ENCODE results near the gene USP34. TPM values are rescaled to one million over a fixed set of nuclear protein-coding genes. Genes with fewer than 3 reads are reported as not detected.
A peak's percentile ranks its signal among the peaks of the same experiment; 100 is the strongest.

USP34 gene
- total and polyA plus RNA-seq, 4 donors, result 13.4 to 82.7 (median 51.1) TPM

DNA sequence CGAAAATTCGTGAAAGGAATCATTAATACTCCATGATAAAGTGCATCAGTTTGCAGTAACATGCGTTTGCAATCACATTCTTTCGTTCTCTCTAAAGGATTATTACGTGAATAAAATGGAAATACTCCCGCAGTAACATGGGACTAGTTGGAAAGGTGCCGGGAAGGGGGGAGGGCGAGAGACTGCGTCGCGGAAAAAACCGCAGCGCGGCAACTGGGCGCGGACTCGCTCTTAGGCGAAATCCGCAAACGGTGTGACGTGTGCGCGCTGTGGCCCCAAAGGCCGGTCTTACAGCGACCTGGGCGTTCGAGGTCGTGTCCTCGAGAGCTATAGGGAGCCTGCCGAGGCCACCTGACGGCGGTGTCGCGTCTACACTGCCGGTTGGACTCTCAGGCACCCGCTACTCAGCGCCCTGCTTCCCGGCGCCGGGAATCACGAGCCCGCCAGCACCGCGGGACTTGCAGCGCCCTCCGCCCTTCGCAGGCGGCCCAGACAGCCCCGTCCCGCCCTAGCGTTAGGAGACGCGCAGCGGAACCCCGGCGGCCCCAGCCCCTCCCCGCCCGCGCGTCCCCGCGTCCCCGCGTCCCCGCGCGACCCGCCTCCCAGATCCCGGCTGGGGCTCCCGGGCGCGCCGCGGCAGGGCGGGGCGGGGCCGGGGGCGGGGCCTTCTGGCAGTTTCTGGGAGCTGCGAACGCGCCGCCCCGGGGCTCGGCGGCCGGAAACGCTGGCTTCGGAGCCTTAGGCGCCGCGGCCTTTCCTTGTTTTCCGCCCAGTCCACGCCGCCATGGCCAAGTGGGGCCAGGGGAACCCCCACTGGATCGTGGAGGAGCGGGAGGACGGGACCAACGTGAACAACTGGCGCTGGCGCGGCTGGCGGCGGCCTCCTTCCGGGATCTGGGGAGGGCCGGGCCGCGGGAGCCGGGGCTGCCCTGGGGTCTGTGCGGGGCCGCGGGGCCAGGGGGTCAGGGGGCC lies 293.8 kb downstream of the USP34 start:
- peak overlapping the region; percentile 82 to 88 for H3K9ac ChIP-seq (ENCODE audit: low read depth in 1 of 2, low read length in 2 of 2)
- no peaks in the 10 kb centered on the region for H3K9me3 ChIP-seq (ENCODE audit: control insufficient read depth in 4 of 4, low read length in 3 of 4)
- peak overlapping the region; percentile 94 to 98 for H3K27ac ChIP-seq (ENCODE audit: low read depth in 1 of 2, low read length in 2 of 2)
- peak; percentile 96 for DNase-seq (ENCODE audit: low spot score)
- H3K36me3 ChIP-seq (ENCODE audit: control insufficient read depth in 4 of 4, insufficient read depth in 3 of 4, low read depth in 1 of 4, low read length in 3 of 4), result peaks cover 0 to 23% (median 10%) of the 10 kb centered on the region in 4 donors
- TF ChIP-seq NR2F2 (IDR thresholded peaks at IDR 0.05), result peak; percentile 15
- TF ChIP-seq, protein P1, sequence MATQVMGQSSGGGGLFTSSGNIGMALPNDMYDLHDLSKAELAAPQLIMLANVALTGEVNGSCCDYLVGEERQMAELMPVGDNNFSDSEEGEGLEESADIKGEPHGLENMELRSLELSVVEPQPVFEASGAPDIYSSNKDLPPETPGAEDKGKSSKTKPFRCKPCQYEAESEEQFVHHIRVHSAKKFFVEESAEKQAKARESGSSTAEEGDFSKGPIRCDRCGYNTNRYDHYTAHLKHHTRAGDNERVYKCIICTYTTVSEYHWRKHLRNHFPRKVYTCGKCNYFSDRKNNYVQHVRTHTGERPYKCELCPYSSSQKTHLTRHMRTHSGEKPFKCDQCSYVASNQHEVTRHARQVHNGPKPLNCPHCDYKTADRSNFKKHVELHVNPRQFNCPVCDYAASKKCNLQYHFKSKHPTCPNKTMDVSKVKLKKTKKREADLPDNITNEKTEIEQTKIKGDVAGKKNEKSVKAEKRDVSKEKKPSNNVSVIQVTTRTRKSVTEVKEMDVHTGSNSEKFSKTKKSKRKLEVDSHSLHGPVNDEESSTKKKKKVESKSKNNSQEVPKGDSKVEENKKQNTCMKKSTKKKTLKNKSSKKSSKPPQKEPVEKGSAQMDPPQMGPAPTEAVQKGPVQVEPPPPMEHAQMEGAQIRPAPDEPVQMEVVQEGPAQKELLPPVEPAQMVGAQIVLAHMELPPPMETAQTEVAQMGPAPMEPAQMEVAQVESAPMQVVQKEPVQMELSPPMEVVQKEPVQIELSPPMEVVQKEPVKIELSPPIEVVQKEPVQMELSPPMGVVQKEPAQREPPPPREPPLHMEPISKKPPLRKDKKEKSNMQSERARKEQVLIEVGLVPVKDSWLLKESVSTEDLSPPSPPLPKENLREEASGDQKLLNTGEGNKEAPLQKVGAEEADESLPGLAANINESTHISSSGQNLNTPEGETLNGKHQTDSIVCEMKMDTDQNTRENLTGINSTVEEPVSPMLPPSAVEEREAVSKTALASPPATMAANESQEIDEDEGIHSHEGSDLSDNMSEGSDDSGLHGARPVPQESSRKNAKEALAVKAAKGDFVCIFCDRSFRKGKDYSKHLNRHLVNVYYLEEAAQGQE (IDR thresholded peaks at IDR 0.05), result peak; percentile 84
- peak in 1 of 2 donors; percentile 42 for TF ChIP-seq HNF4A (conservative IDR thresholded peaks at IDR 0.05)
- peak; percentile 69 for TF ChIP-seq SP1 (IDR thresholded peaks at IDR 0.05)
- TF ChIP-seq, protein P2, sequence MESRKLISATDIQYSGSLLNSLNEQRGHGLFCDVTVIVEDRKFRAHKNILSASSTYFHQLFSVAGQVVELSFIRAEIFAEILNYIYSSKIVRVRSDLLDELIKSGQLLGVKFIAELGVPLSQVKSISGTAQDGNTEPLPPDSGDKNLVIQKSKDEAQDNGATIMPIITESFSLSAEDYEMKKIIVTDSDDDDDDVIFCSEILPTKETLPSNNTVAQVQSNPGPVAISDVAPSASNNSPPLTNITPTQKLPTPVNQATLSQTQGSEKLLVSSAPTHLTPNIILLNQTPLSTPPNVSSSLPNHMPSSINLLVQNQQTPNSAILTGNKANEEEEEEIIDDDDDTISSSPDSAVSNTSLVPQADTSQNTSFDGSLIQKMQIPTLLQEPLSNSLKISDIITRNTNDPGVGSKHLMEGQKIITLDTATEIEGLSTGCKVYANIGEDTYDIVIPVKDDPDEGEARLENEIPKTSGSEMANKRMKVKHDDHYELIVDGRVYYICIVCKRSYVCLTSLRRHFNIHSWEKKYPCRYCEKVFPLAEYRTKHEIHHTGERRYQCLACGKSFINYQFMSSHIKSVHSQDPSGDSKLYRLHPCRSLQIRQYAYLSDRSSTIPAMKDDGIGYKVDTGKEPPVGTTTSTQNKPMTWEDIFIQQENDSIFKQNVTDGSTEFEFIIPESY (IDR thresholded peaks at IDR 0.05), result peak; percentile 95
- no peak for TF ChIP-seq JUND (IDR thresholded peaks at IDR 0.05)
- TF ChIP-seq RAD21 (IDR thresholded peaks at IDR 0.05), result peak in 1 of 2 donors; percentile 41
- no peak for TF ChIP-seq HNF4G (IDR thresholded peaks at IDR 0.05)
- no peak for TF ChIP-seq FOXA2 (IDR thresholded peaks at IDR 0.05)
- TF ChIP-seq RXRA (IDR thresholded peaks at IDR 0.05), result peak; percentile 70 to 89
- no peak for TF ChIP-seq GABPA (IDR thresholded peaks at IDR 0.05 in 1 of 2, conservative IDR thresholded peaks at IDR 0.05 in 1 of 2)
- TF ChIP-seq TAF1 (conservative IDR thresholded peaks at IDR 0.05), result peak; percentile 71
- TF ChIP-seq, protein P3, sequence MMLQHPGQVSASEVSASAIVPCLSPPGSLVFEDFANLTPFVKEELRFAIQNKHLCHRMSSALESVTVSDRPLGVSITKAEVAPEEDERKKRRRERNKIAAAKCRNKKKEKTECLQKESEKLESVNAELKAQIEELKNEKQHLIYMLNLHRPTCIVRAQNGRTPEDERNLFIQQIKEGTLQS (IDR thresholded peaks at IDR 0.05), result no peak
- TF ChIP-seq YY1 (IDR thresholded peaks at IDR 0.05), result peak; percentile 74
- TF ChIP-seq, protein P4, sequence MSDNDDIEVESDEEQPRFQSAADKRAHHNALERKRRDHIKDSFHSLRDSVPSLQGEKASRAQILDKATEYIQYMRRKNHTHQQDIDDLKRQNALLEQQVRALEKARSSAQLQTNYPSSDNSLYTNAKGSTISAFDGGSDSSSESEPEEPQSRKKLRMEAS (IDR thresholded peaks at IDR 0.05), result peak; percentile 38
- TF ChIP-seq, protein P5, sequence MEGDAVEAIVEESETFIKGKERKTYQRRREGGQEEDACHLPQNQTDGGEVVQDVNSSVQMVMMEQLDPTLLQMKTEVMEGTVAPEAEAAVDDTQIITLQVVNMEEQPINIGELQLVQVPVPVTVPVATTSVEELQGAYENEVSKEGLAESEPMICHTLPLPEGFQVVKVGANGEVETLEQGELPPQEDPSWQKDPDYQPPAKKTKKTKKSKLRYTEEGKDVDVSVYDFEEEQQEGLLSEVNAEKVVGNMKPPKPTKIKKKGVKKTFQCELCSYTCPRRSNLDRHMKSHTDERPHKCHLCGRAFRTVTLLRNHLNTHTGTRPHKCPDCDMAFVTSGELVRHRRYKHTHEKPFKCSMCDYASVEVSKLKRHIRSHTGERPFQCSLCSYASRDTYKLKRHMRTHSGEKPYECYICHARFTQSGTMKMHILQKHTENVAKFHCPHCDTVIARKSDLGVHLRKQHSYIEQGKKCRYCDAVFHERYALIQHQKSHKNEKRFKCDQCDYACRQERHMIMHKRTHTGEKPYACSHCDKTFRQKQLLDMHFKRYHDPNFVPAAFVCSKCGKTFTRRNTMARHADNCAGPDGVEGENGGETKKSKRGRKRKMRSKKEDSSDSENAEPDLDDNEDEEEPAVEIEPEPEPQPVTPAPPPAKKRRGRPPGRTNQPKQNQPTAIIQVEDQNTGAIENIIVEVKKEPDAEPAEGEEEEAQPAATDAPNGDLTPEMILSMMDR (IDR thresholded peaks at IDR 0.05; ENCODE audit: low read depth, low read length, missing input control), result no peak
- TF ChIP-seq FOXA1 (IDR thresholded peaks at IDR 0.05), result no peak
- no peak for TF ChIP-seq EGR1 (IDR thresholded peaks at IDR 0.05; ENCODE audit: low read depth in 2 of 2)
- H3K4me1 ChIP-seq (ENCODE audit: control insufficient read depth in 4 of 4, insufficient read depth in 4 of 4, low read length in 3 of 4), result peaks cover 3 to 39% (median 21%) of the 10 kb centered on the region in 4 donors
- H3K27me3 ChIP-seq (ENCODE audit: control insufficient read depth in 4 of 4, insufficient read depth in 4 of 4, low read length in 3 of 4), result no peaks in the 10 kb centered on the region
- under 1% methylated on average over 111 of the region's 111 CpGs for WGBS
- H3K4me3 ChIP-seq (ENCODE audit: low read depth in 1 of 3, low read length in 3 of 3), result peak overlapping the region; percentile 79 to 86 (median 79)

Data from liver (tissue), 9 donors.